Limb (tissue), 2 donors: ENCODE data around the gene NUDT9.
"Not testable (repeated sequence)": the region's sequence is repeated elsewhere in the genome, so short reads cannot be mapped to it uniquely, and the experiment has no call there.

Experiments used
- DNase-seq, 2 donors: peaks; one replicate each; pipeline ENCODE4 v3.0.0-alpha.2; 2016; ENCODE audit errors: extremely low spot score in 2 of 2

Gene NUDT9

GRCh38 chr4:87461281-87461700 is 38.9 kb downstream of the NUDT9 start:
- DNase-seq: no peak

DNA sequence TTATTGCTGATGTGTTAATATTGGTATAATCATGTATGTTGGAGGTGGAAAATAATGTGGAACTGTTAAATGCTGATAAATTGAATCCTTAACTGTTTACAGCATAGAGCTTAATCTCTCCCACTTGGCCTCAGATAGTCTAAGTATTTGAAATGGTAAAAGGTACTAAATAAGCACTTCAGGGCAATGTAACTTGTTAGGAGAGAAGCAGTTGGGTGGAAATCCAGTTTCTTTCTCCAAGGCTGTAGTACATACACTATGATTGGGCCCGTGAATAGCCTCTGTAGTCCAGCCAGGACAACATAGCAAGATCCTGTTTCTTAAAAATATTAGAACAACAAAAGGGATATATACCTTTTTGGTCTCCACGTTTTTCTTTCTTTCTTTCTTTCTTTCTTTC is 39.7 kb downstream of the NUDT9 start:
- no peak for DNase-seq

DNA sequence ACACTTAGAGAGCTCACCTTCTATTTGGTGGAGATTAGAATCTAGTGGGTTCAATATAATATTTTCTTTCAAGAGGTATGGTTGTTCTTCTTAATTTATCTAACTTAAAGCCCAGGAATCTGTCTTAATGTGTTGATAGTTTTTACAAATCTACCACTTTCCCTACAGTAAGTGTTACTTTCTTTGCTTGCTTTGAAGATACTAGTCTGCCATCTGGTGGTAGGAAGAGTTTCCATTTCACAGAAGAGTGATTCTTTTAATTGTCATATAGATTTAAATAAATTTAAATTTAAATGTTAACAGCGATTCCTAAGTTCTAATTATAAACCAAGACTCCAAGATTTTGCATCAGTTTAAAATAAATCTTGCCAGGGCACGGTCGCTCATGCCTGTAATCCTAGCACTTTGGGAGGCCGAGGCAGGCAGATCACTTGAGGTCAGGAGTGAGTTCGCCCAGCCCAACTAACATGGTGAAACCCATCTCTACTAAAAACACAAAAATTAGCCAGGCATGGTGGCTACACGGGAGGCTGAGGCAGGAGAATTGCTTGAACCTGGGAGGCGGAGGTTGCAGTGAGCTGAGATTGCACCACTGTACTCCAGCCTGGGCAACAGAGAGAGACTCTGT is 43.5 kb downstream of the NUDT9 start:
- peak in 1 of 2 donors; percentile 65 for DNase-seq

- no peak for DNase-seq
These were observed 47.0 kb downstream of the NUDT9 start for GRCh38 chr4:87469390-87469789.

DNA sequence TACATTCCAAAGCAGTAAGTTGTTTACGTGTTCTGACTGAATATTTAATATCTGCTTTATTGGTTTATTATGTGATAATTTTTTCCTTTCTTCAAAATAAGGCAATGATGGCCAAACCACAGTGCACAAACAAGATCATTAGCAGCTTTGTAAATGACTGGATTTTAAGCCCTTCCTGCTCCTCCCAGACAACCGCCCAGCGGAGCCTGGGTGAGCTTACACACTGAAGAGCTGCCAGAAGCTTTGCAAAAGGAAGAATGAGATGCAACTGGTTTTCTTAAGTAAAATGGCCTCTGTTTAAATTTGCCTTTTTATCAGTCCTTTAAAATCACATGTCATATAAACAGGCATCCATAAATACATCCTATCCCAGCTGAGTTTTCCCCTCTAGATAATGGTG is 54.6 kb downstream of the NUDT9 start:
- no peak for DNase-seq

GRCh38 chr4:87478732-87479250 is 56.4 kb downstream of the NUDT9 start:
- no peak for DNase-seq

- no peak for DNase-seq
These were observed 59.0 kb downstream of the NUDT9 start for GRCh38 chr4:87481377-87481776.

- DNase-seq: not testable (repeated sequence)
These were observed 60.9 kb downstream of the NUDT9 start for GRCh38 chr4:87483247-87483646.

- DNase-seq: not testable (repeated sequence)
These were observed 66.3 kb downstream of the NUDT9 start for GRCh38 chr4:87488666-87489065.

- DNase-seq: peak in 1 of 2 donors; percentile 28
These were observed 67.3 kb downstream of the NUDT9 start for GRCh38 chr4:87489678-87490077.

DNA sequence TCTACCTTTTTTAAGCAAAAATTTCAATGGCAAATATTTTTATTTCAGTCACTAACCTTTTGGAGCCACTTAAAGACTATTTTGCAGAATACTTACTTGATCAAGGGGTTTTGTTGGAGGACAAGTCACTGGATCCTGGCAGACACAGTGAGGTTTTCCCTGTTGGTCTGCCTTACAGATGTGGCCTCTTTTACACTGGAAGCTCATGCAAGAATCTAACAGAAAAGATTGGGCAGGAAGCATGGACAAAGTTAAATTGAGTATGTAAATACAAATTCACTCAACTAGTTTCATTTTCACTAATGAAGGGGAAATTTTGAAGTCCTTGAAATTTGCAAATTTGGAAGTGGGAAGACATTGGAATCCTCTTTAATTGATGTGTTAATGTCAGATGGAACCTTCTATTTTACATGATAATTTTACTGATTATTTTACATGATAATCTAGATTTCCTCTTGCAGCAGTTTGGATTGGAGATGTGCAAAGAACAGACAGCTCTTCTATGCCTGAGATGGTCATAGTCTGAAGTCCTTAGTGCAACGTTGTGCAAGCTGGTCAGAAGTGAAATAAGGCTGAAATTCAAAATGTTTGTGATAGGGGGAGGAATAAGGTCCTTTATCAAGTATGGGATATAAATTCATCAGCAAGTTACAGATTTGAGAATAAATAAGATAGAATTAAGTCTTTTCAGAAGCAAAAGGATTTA is 68.4 kb downstream of the NUDT9 start:
- DNase-seq: no peak

DNA sequence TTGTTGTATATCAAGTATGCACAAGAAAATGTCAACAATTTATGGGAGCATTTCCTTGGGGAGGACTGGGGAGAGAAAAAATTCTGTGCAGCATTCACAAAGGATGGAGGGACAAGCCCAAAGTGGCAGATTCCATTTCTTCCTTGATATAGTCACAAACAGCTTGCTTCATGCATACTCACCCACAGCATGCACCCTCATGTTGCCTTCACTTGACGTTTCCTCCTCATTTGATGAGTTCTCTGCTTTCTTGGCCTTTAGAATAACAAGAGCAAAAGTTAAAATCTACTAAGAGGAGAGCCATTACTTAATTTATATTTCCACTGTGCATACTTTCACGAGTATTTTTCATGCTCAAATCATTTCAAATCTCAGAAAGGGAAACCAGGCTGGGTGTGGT is 69.1 kb downstream of the NUDT9 start:
- DNase-seq: no peak

DNA sequence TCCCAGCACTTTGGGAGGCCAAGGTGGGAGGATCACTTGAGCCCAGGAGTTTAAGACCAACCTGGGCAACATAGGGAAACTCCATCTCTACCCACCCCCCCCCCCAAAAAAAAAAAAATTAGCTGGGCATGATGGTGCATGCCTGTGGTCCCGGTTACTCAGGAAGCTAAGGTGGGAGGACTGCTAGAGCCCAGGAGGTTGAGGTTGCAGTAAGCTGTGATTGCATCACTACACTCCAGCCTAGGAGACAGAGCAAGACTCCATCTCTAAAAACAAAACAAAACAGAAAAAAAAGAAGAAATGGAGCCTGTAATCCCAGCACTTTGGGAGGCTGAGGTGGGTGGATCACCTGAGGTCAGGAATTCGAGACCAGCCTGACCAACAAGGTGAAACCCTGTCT is 69.5 kb downstream of the NUDT9 start:
- DNase-seq: not testable (repeated sequence)

- no peak for DNase-seq
These were observed 70.7 kb downstream of the NUDT9 start for GRCh38 chr4:87493115-87493514.

- DNase-seq: no peak
These were observed 74.8 kb downstream of the NUDT9 start for GRCh38 chr4:87497159-87497558.

- no peak for DNase-seq
These were observed 75.2 kb downstream of the NUDT9 start for GRCh38 chr4:87497578-87497977.

DNA sequence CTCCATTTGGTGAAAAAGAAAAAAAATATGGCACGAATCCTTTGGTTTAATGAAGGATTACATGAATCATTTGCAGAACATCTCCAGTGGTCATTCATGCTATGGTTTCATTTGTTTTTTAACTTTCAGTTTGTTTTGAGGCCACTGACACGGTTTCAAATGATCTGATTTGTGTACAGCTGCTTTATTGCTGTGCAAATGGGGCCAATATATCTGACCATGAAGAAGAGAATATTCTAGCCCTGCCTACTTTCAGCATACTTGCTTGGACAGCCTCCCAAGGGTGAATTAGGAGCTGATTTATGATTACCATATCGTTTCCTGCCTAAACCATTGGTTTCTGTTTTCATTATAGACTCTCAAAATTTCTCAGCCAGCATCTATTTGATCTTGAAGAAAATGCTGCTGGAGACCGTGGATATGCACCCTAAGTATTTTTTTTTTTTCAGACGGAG is 76.1 kb downstream of the NUDT9 start:
- peak in 1 of 2 donors; percentile 64 for DNase-seq

DNA sequence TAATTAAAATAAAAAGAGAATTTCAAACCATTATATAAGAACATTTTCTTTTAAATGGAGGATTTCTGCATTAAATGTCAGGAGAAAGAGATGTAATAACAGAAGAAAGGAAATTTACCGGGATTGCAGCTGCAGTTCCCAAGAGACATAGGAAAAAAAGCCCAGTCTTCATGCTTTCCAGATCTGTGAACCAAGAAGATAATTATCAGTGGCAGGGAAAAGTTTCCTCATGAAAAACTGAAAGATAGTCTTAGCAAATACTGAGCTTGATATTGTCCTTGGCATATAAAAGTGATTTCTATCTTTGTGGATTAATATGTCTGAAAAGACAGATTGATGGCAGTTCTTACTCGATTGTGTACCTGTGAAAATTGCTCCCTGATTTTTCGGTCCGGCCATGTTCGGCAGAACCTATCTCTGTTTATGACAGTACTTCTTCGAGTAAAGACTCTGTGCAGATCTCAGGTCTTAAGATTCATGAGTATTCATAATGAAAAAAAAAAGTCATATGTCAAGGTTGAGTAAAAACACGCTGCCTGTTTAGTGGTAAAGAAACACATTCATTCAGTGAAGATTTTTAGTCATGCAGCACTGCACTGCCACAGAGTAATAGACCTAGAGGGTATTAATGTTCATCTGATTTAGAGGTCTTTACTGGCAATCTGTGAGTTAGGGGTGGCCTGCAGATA is 77.2 kb downstream of the NUDT9 start:
- DNase-seq: no peak

- DNase-seq: no peak
These were observed 77.7 kb downstream of the NUDT9 start for GRCh38 chr4:87500092-87500462.

DNA sequence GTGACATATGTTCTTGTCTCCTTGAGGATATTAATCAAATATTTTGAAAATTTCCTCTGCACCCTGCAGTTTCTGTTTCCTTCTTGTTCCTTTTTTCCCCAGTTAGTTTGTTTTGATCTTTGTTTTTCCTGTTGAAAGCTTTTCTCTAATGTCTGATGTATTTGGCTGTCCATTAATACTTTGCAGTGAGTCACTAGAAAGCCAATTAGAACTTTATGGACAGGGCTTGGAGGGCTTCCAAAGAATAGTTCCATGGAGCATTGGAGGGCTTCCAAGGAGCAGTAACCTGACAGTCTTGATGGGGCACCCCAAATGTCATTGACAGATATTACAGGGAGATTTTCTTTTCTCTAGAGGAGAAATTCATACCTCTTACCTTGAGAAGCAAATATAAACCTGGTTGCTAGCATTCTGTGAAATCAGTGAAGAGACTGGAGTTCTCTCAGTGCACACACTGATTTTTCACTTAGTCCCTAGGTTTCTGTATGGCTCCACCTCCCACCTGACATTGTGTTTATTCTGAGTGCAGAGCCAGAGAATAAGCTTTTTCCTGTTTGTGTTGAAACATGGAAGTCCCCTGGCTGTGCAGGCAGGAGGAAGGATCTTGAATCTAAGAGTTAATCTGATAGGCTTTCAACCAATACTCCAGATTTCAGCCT is 80.3 kb downstream of the NUDT9 start:
- DNase-seq: no peak

GRCh38 chr4:87505862-87506261 is 83.5 kb downstream of the NUDT9 start:
- DNase-seq: no peak
